ENCODE results near the gene LRP4. TPM values are rescaled to one million over a fixed set of nuclear protein-coding genes. Genes with fewer than 3 reads are reported as not detected.

Gene LRP4
- total and polyA plus RNA-seq, 2 of the 13 experiments (the other 11 are each of a cell fraction or from before 2014, with no cell fraction given) = 4.7 to 13.3 TPM

- in situ Hi-C loops (cut with HindIII; ENCODE audit: extremely low pct_ligation_motif_present, low pct_unique_long_range_greater_than_20kb) = no loop called here
- WGBS (ENCODE audit: low lambda C conversion rate) = 57% methylated on average over 10 of the region's 10 CpGs
These were observed 67.4 kb downstream of the LRP4 start for GRCh38 chr11:46850829-46851380.

GRCh38 chr11:46849631-46850030 lies 68.7 kb downstream of the LRP4 start:
- FAIRE-seq (no peak), ATAC-seq (no peak), DNase-seq (ENCODE audit: low spot score) (no peak)
- Histone ChIP-seq H3K79me2 (ENCODE audit: insufficient read depth, low read length) (peaks cover 12% of the 10 kb centered on the region), H3K36me3 (replicated peaks in 1 of 2; ENCODE audit: control insufficient read depth in 1 of 2, insufficient read depth in 2 of 2, low read length in 2 of 2) (no peaks in the 10 kb centered on the region), H2AFZ (ENCODE audit: low read length) (no peak overlapping the region), H3K27me3 (ENCODE audit: control insufficient read depth in 1 of 2, insufficient read depth in 2 of 2, low read length in 2 of 2) (no peaks in the 10 kb centered on the region), H3K4me3 (replicated peaks in 1 of 3; ENCODE audit: insufficient read depth in 1 of 3, low read depth in 2 of 3, low read length in 3 of 3) (no peak overlapping the region), H3K4me2 (ENCODE audit: low read depth, low read length) (no peak overlapping the region), H4K20me1 (ENCODE audit: insufficient read depth, low read length) (no peaks in the 10 kb centered on the region), H3K27ac (ENCODE audit: extremely low read length, insufficient read depth, low read length) (no peak overlapping the region), H3K9ac (ENCODE audit: insufficient read depth, low read depth, low read length) (no peak overlapping the region), H3K9me3 (ENCODE audit: low read length) (peaks cover 9% of the 10 kb centered on the region), H3K4me1 (ENCODE audit: insufficient read depth, low read length) (peaks cover 28% of the 10 kb centered on the region)
- intact Hi-C loops (cut with micrococcal nuclease; ENCODE audit: unreplicated experiment) (no loop called here), in situ Hi-C loops (cut with HindIII; ENCODE audit: extremely low pct_ligation_motif_present, low pct_unique_long_range_greater_than_20kb) (no loop called here)
- no peak for TF ChIP-seq FOXA3 (CRISPR knock-in tag; IDR thresholded peaks at IDR 0.05)
- no peak for TF ChIP-seq PREB (CRISPR knock-in tag; IDR thresholded peaks at IDR 0.05)
- no peak for TF ChIP-seq THAP11 (CRISPR knock-in tag; IDR thresholded peaks at IDR 0.05)
- no peak for TF ChIP-seq ZNF543 (CRISPR knock-in tag; IDR thresholded peaks at IDR 0.05)
- TF ChIP-seq CBFB (CRISPR knock-in tag; IDR thresholded peaks at IDR 0.05) = no peak
- no peak for TF ChIP-seq HOXD1 (CRISPR knock-in tag; IDR thresholded peaks at IDR 0.05)
- TF ChIP-seq ZFP41 (CRISPR knock-in tag; IDR thresholded peaks at IDR 0.05; ENCODE audit: borderline replicate concordance) = no peak
- no peak for TF ChIP-seq ZNF607 (CRISPR knock-in tag; IDR thresholded peaks at IDR 0.05; ENCODE audit: borderline replicate concordance)
- TF ChIP-seq SP1 (IDR thresholded peaks at IDR 0.05) = no peak
- TF ChIP-seq SP1 (CRISPR knock-in tag; IDR thresholded peaks at IDR 0.05) = no peak
- TF ChIP-seq ZNF652 (CRISPR knock-in tag; IDR thresholded peaks at IDR 0.05; ENCODE audit: borderline replicate concordance, low read depth) = no peak
- TF ChIP-seq NFIB (CRISPR knock-in tag; IDR thresholded peaks at IDR 0.05; ENCODE audit: borderline replicate concordance) = no peak
- no peak for TF ChIP-seq RFXANK (CRISPR knock-in tag; IDR thresholded peaks at IDR 0.05)
- 44% methylated on average over 1 of the region's 1 CpG for WGBS (ENCODE audit: low lambda C conversion rate)
- ChIA-PET POLR2A (no interaction called here), CTCF (ENCODE audit: low intra/inter-chr PET ratio, low total read pairs) (no interaction called here)
- no TSS peak for BruUV-seq (replicated peaks)

More at GRCh38 chr11:46850829-46851380, 67.4 kb downstream of the LRP4 start:
- no peaks in the 10 kb centered on the region for H3K36me3 ChIP-seq (replicated peaks in 1 of 2; ENCODE audit: control insufficient read depth in 1 of 2, insufficient read depth in 2 of 2, low read length in 2 of 2)
- CTCF ChIA-PET (ENCODE audit: low intra/inter-chr PET ratio, low total read pairs) = no interaction called here
- no peak for TF ChIP-seq SIX1 (CRISPR knock-in tag; IDR thresholded peaks at IDR 0.05; ENCODE audit: borderline replicate concordance)
- TF ChIP-seq ZNF253 (CRISPR knock-in tag; IDR thresholded peaks at IDR 0.05; ENCODE audit: borderline replicate concordance) = peak; percentile 80; the same call in 1 of the 2 replicates
- no peak overlapping the region for H3K27ac ChIP-seq (ENCODE audit: extremely low read length, insufficient read depth, low read length)
- H3K79me2 ChIP-seq (ENCODE audit: insufficient read depth, low read length) = no peaks in the 10 kb centered on the region
- intact Hi-C loops (cut with micrococcal nuclease; ENCODE audit: unreplicated experiment) = no loop called here
- H2AFZ ChIP-seq (ENCODE audit: low read length) = no peak overlapping the region
- no peak overlapping the region for H3K4me3 ChIP-seq (replicated peaks in 1 of 3; ENCODE audit: insufficient read depth in 1 of 3, low read depth in 2 of 3, low read length in 3 of 3)
- no peak for FAIRE-seq
- no peaks in the 10 kb centered on the region for H4K20me1 ChIP-seq (ENCODE audit: insufficient read depth, low read length)
- H3K4me2 ChIP-seq (ENCODE audit: low read depth, low read length) = no peak overlapping the region
- no TSS peak for BruUV-seq (replicated peaks)
- peaks cover 9% of the 10 kb centered on the region for H3K9me3 ChIP-seq (ENCODE audit: low read length)
- POLR2A ChIA-PET = no interaction called here
- peaks cover 36% of the 10 kb centered on the region for H3K4me1 ChIP-seq (ENCODE audit: insufficient read depth, low read length)
- no peak for ATAC-seq
- H3K27me3 ChIP-seq (ENCODE audit: control insufficient read depth in 1 of 2, insufficient read depth in 2 of 2, low read length in 2 of 2) = no peaks in the 10 kb centered on the region
- no peak overlapping the region for H3K9ac ChIP-seq (ENCODE audit: insufficient read depth, low read depth, low read length)
- DNase-seq (ENCODE audit: low spot score) = no peak

Data from HepG2 (cell line).